Type B pancreatic cell (in vitro differentiated cells): ENCODE measurements around the gene AKR7A2. TPM values are rescaled to one million over a fixed set of nuclear protein-coding genes. Genes with fewer than 3 reads are reported as not detected.

Experiments used
- DNase-seq: peaks from one replicate; pipeline ENCODE4 v3.0.0; 2021; ENCODE audit warnings: mixed read lengths; ENCODE audit not compliant: unreplicated experiment; ENCODE audit errors: extremely low spot score
- H3K27ac Mint-ChIP-seq: 2 replicates; pipeline ENCODE4 v1.8.0; 2021; ENCODE audit warnings: mild to moderate bottlenecking, mixed read lengths
- H3K27me3 Mint-ChIP-seq: 2 replicates; pipeline ENCODE4 v1.8.0; 2021; ENCODE audit warnings: mixed read lengths
- H3K36me3 Mint-ChIP-seq: 2 replicates; pipeline ENCODE4 v1.8.0; 2021; ENCODE audit warnings: mixed read lengths
- H3K4me1 Mint-ChIP-seq: one replicate; pipeline ENCODE4 v1.8.0; 2021; ENCODE audit warnings: mixed read lengths; ENCODE audit not compliant: unreplicated experiment
- H3K4me3 Mint-ChIP-seq: 2 replicates; pipeline ENCODE4 v1.8.0; 2021; ENCODE audit warnings: mild to moderate bottlenecking, mixed read lengths
- H3K9me3 Mint-ChIP-seq: 2 replicates; pipeline ENCODE4 v1.8.0; 2021; ENCODE audit warnings: mixed read lengths
- total RNA-seq: library from RNA; stranded (reverse); gene quantifications from 2 replicates; pipeline ENCODE4 v1.2.1, GENCODE V29; 2021; ENCODE audit warnings: low replicate concordance
- TF ChIP-seq, protein P1 (sequence below): fragments of 200-600 bp; sonication (generic); conservative IDR thresholded peaks from 2 replicates; pipeline ENCODE4 v1.5.0; 2021; ENCODE audit warnings: antibody characterized with exemption, mild to moderate bottlenecking

Gene AKR7A2
- total RNA-seq, 1 donor from 2014 or later: 75.2 TPM

- H3K36me3 Mint-ChIP-seq: peaks cover 4% of the 10 kb centered on the region
- H3K4me1 Mint-ChIP-seq: no peaks in the 10 kb centered on the region
- TF ChIP-seq, protein P1, sequence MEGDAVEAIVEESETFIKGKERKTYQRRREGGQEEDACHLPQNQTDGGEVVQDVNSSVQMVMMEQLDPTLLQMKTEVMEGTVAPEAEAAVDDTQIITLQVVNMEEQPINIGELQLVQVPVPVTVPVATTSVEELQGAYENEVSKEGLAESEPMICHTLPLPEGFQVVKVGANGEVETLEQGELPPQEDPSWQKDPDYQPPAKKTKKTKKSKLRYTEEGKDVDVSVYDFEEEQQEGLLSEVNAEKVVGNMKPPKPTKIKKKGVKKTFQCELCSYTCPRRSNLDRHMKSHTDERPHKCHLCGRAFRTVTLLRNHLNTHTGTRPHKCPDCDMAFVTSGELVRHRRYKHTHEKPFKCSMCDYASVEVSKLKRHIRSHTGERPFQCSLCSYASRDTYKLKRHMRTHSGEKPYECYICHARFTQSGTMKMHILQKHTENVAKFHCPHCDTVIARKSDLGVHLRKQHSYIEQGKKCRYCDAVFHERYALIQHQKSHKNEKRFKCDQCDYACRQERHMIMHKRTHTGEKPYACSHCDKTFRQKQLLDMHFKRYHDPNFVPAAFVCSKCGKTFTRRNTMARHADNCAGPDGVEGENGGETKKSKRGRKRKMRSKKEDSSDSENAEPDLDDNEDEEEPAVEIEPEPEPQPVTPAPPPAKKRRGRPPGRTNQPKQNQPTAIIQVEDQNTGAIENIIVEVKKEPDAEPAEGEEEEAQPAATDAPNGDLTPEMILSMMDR: no peak
These were observed 13.5 kb upstream of the AKR7A2 start for GRCh38 chr1:19325368-19325957.

GRCh38 chr1:19324665-19324990 lies 12.7 kb upstream of the AKR7A2 start:
- TF ChIP-seq, protein P1: no peak
- no peak overlapping the region for H3K27ac Mint-ChIP-seq
- H3K4me1 Mint-ChIP-seq: no peaks in the 10 kb centered on the region
- no peaks in the 10 kb centered on the region for H3K9me3 Mint-ChIP-seq
- H3K4me3 Mint-ChIP-seq: no peak overlapping the region
- H3K27me3 Mint-ChIP-seq: no peaks in the 10 kb centered on the region
- H3K36me3 Mint-ChIP-seq: peaks cover 3% of the 10 kb centered on the region
- no peak for DNase-seq

More at GRCh38 chr1:19325368-19325957, 13.5 kb upstream of the AKR7A2 start:
- H3K4me3 Mint-ChIP-seq: no peak overlapping the region
- H3K27me3 Mint-ChIP-seq: no peaks in the 10 kb centered on the region
- DNase-seq: no peak
- no peaks in the 10 kb centered on the region for H3K9me3 Mint-ChIP-seq
- no peak overlapping the region for H3K27ac Mint-ChIP-seq

- Mint-ChIP-seq H3K4me3 (no peak overlapping the region), H3K9me3 (no peaks in the 10 kb centered on the region), H3K27me3 (no peaks in the 10 kb centered on the region), H3K4me1 (no peaks in the 10 kb centered on the region), H3K27ac (no peak overlapping the region), H3K36me3 (peaks cover 3% of the 10 kb centered on the region)
- no peak for DNase-seq
- TF ChIP-seq, protein P1: no peak
These were observed 12.2 kb upstream of the AKR7A2 start for GRCh38 chr1:19323987-19324664.

- peaks cover 10% of the 10 kb centered on the region for H3K36me3 Mint-ChIP-seq
- H3K4me1 Mint-ChIP-seq: no peaks in the 10 kb centered on the region
- no peaks in the 10 kb centered on the region for H3K9me3 Mint-ChIP-seq
- TF ChIP-seq, protein P1: no peak
- H3K27ac Mint-ChIP-seq: no peak overlapping the region
- no peak for DNase-seq
- no peak overlapping the region for H3K4me3 Mint-ChIP-seq
- no peaks in the 10 kb centered on the region for H3K27me3 Mint-ChIP-seq
These were observed 10.5 kb upstream of the AKR7A2 start for GRCh38 chr1:19322481-19322880.

DNA sequence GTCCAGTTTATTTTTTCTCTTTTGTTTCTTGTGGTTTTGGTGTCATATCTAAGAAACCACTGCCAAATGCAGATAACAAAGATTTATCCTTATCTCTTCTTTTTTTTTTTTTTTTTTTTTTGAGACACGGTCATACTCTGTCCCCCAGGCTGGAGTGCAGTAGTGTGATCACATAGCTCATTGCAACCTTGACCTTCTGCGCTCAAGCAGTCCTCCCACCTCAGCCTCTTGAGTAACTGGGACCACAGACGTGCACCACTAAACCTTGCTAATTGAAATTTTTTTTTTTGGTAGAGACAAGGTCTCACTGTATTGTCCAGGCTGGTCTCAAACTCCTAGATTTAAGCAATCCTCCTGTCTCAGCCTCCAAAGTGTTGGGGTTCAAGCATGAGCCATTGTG lies 9.1 kb upstream of the AKR7A2 start:
- Mint-ChIP-seq H3K4me1 (no peaks in the 10 kb centered on the region), H3K4me3 (no peak overlapping the region), H3K27me3 (no peaks in the 10 kb centered on the region), H3K27ac (no peak overlapping the region), H3K9me3 (no peaks in the 10 kb centered on the region), H3K36me3 (peaks cover 10% of the 10 kb centered on the region)
- TF ChIP-seq, protein P1: no peak
- no peak for DNase-seq
